ENCODE measurements around the gene NOCT. TPM values are rescaled to one million over a fixed set of nuclear protein-coding genes. Genes with fewer than 3 reads are reported as not detected.

NOCT gene
- total and polyA plus RNA-seq, 2 experiments from 2014 or later, result 16.0 to 76.6 TPM

DNA sequence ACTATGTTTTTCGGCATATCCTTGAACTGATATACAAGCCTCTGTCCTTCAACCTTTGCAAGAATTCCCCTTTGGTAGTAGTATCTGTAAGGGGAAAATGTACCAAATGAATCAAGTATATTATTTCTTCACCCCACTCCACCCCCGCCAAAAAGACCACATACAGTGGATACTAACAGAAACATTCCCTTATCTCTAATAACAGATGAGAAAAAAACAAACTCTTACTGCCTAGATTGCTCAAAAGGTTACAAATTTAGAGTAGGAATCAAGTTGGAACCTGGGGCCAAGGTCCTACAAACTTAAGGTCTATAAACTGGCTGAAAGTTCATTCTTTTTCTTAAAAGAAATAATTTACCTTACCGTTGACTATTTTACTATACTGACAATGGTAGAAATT, 45.0 kb downstream of the NOCT start:
- Histone ChIP-seq H3K9me2 (ENCODE audit: insufficient read depth) (no peaks in the 10 kb centered on the region), H4K20me1 (replicated peaks; ENCODE audit: insufficient read depth) (peaks cover 10% of the 10 kb centered on the region), H3K4me1 (ENCODE audit: insufficient read depth) (no peaks in the 10 kb centered on the region), H2AFZ (no peak overlapping the region), H3F3A (replicated peaks; ENCODE audit: low read depth) (no peaks in the 10 kb centered on the region), H3K27ac (ENCODE audit: low read depth) (no peak overlapping the region), H3K4me3 (no peak overlapping the region), H3K27me3 (ENCODE audit: insufficient read depth) (no peaks in the 10 kb centered on the region), H3K36me3 (ENCODE audit: insufficient read depth) (peaks cover 30% of the 10 kb centered on the region), H3K4me2 (no peak overlapping the region), H3K79me2 (replicated peaks; ENCODE audit: insufficient read depth) (peaks cover 10% of the 10 kb centered on the region; the same call in 1 of the 2 replicates)
- no peaks in the 10 kb centered on the region for H3K27me3 Mint-ChIP-seq (ENCODE audit: insufficient read depth, low read depth, poor library complexity)
- no peak for DNase-seq (ENCODE audit: low spot score)
- H3K4me3 Mint-ChIP-seq, result no peak overlapping the region
- TF ChIP-seq ZNF114 (CRISPR knock-in tag; IDR thresholded peaks at IDR 0.05) (no peak), POLR2AphosphoS5 (IDR thresholded peaks at IDR 0.05; ENCODE audit: low read depth) (no peak), NANOG (IDR thresholded peaks at IDR 0.05; ENCODE audit: borderline replicate concordance) (no peak), JUNB (IDR thresholded peaks at IDR 0.05; ENCODE audit: unreplicated experiment) (no peak), CREB1 (CRISPR knock-in tag; IDR thresholded peaks at IDR 0.05; ENCODE audit: low read depth) (no peak), STAT1 (IDR thresholded peaks at IDR 0.05; ENCODE audit: unreplicated experiment) (no peak), EZH2phosphoT487 (IDR thresholded peaks at IDR 0.05; ENCODE audit: unreplicated experiment) (no peak), ZNF331 (CRISPR knock-in tag; IDR thresholded peaks at IDR 0.05; ENCODE audit: low read depth) (no peak), EZH2 (IDR thresholded peaks at IDR 0.05; ENCODE audit: low read depth, unreplicated experiment) (no peak)
- TF ChIP-seq, protein P1, sequence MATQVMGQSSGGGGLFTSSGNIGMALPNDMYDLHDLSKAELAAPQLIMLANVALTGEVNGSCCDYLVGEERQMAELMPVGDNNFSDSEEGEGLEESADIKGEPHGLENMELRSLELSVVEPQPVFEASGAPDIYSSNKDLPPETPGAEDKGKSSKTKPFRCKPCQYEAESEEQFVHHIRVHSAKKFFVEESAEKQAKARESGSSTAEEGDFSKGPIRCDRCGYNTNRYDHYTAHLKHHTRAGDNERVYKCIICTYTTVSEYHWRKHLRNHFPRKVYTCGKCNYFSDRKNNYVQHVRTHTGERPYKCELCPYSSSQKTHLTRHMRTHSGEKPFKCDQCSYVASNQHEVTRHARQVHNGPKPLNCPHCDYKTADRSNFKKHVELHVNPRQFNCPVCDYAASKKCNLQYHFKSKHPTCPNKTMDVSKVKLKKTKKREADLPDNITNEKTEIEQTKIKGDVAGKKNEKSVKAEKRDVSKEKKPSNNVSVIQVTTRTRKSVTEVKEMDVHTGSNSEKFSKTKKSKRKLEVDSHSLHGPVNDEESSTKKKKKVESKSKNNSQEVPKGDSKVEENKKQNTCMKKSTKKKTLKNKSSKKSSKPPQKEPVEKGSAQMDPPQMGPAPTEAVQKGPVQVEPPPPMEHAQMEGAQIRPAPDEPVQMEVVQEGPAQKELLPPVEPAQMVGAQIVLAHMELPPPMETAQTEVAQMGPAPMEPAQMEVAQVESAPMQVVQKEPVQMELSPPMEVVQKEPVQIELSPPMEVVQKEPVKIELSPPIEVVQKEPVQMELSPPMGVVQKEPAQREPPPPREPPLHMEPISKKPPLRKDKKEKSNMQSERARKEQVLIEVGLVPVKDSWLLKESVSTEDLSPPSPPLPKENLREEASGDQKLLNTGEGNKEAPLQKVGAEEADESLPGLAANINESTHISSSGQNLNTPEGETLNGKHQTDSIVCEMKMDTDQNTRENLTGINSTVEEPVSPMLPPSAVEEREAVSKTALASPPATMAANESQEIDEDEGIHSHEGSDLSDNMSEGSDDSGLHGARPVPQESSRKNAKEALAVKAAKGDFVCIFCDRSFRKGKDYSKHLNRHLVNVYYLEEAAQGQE (IDR thresholded peaks at IDR 0.05; ENCODE audit: unreplicated experiment), result no peak
- TF ChIP-seq, protein P2, sequence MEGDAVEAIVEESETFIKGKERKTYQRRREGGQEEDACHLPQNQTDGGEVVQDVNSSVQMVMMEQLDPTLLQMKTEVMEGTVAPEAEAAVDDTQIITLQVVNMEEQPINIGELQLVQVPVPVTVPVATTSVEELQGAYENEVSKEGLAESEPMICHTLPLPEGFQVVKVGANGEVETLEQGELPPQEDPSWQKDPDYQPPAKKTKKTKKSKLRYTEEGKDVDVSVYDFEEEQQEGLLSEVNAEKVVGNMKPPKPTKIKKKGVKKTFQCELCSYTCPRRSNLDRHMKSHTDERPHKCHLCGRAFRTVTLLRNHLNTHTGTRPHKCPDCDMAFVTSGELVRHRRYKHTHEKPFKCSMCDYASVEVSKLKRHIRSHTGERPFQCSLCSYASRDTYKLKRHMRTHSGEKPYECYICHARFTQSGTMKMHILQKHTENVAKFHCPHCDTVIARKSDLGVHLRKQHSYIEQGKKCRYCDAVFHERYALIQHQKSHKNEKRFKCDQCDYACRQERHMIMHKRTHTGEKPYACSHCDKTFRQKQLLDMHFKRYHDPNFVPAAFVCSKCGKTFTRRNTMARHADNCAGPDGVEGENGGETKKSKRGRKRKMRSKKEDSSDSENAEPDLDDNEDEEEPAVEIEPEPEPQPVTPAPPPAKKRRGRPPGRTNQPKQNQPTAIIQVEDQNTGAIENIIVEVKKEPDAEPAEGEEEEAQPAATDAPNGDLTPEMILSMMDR (conservative IDR thresholded peaks at IDR 0.05; ENCODE audit: low read depth in 2 of 2), result no peak
- TF ChIP-seq, protein P3, sequence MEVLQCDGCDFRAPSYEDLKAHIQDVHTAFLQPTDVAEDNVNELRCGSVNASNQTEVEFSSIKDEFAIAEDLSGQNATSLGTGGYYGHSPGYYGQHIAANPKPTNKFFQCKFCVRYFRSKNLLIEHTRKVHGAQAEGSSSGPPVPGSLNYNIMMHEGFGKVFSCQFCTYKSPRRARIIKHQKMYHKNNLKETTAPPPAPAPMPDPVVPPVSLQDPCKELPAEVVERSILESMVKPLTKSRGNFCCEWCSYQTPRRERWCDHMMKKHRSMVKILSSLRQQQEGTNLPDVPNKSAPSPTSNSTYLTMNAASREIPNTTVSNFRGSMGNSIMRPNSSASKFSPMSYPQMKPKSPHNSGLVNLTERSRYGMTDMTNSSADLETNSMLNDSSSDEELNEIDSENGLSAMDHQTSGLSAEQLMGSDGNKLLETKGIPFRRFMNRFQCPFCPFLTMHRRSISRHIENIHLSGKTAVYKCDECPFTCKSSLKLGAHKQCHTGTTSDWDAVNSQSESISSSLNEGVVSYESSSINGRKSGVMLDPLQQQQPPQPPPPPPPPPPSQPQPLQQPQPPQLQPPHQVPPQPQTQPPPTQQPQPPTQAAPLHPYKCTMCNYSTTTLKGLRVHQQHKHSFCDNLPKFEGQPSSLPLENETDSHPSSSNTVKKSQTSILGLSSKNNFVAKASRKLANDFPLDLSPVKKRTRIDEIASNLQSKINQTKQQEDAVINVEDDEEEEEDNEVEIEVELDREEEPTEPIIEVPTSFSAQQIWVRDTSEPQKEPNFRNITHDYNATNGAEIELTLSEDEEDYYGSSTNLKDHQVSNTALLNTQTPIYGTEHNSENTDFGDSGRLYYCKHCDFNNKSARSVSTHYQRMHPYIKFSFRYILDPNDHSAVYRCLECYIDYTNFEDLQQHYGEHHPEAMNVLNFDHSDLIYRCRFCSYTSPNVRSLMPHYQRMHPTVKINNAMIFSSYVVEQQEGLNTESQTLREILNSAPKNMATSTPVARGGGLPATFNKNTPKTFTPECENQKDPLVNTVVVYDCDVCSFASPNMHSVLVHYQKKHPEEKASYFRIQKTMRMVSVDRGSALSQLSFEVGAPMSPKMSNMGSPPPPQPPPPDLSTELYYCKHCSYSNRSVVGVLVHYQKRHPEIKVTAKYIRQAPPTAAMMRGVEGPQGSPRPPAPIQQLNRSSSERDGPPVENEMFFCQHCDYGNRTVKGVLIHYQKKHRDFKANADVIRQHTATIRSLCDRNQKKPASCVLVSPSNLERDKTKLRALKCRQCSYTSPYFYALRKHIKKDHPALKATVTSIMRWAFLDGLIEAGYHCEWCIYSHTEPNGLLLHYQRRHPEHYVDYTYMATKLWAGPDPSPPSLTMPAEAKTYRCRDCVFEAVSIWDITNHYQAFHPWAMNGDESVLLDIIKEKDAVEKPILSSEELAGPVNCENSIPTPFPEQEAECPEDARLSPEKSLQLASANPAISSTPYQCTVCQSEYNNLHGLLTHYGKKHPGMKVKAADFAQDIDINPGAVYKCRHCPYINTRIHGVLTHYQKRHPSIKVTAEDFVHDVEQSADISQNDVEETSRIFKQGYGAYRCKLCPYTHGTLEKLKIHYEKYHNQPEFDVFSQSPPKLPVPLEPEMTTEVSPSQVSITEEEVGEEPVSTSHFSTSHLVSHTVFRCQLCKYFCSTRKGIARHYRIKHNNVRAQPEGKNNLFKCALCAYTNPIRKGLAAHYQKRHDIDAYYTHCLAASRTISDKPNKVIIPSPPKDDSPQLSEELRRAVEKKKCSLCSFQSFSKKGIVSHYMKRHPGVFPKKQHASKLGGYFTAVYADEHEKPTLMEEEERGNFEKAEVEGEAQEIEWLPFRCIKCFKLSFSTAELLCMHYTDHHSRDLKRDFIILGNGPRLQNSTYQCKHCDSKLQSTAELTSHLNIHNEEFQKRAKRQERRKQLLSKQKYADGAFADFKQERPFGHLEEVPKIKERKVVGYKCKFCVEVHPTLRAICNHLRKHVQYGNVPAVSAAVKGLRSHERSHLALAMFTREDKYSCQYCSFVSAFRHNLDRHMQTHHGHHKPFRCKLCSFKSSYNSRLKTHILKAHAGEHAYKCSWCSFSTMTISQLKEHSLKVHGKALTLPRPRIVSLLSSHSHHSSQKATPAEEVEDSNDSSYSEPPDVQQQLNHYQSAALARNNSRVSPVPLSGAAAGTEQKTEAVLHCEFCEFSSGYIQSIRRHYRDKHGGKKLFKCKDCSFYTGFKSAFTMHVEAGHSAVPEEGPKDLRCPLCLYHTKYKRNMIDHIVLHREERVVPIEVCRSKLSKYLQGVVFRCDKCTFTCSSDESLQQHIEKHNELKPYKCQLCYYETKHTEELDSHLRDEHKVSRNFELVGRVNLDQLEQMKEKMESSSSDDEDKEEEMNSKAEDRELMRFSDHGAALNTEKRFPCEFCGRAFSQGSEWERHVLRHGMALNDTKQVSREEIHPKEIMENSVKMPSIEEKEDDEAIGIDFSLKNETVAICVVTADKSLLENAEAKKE (CRISPR knock-in tag; IDR thresholded peaks at IDR 0.05), result no peak
- TF ChIP-seq, protein P4, sequence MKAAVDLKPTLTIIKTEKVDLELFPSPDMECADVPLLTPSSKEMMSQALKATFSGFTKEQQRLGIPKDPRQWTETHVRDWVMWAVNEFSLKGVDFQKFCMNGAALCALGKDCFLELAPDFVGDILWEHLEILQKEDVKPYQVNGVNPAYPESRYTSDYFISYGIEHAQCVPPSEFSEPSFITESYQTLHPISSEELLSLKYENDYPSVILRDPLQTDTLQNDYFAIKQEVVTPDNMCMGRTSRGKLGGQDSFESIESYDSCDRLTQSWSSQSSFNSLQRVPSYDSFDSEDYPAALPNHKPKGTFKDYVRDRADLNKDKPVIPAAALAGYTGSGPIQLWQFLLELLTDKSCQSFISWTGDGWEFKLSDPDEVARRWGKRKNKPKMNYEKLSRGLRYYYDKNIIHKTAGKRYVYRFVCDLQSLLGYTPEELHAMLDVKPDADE (IDR thresholded peaks at IDR 0.05), result no peak
- H3K9me3 Mint-ChIP-seq, result no peaks in the 10 kb centered on the region
- ATAC-seq, result no peak
- H3K36me3 Mint-ChIP-seq (ENCODE audit: low read depth), result peaks cover 52% of the 10 kb centered on the region
- H3K4me1 Mint-ChIP-seq, result no peaks in the 10 kb centered on the region
- H3K27ac Mint-ChIP-seq, result no peak overlapping the region
